A673 (cell line): Measurements from ENCODE around the gene RXRA.

ENCODE experiments used
- EZH2 ChIP-seq: fragments of 200-600 bp; sonication (generic); IDR thresholded peaks from 2 replicates; pipeline ENCODE4 v1.6.1; 2017; ENCODE audit warnings: borderline replicate concordance, low read depth, mild to moderate bottlenecking, mixed read lengths, antibody characterized with exemption, low read length; ENCODE audit not compliant: poor library complexity, severe bottlenecking
- TF ChIP-seq, protein P1 (sequence below): fragments of 300-800, 200-600 bp; sonication (generic); conservative IDR thresholded peaks from 2 replicates; pipeline ENCODE4 v1.5.1; 2017; ENCODE audit warnings: low read depth, mild to moderate bottlenecking, antibody characterized with exemption, low read length, moderate library complexity, mixed read lengths

GRCh38 chr9:134341306-134341705 lies 15.1 kb downstream of the RXRA start:
- TF ChIP-seq, protein P1, sequence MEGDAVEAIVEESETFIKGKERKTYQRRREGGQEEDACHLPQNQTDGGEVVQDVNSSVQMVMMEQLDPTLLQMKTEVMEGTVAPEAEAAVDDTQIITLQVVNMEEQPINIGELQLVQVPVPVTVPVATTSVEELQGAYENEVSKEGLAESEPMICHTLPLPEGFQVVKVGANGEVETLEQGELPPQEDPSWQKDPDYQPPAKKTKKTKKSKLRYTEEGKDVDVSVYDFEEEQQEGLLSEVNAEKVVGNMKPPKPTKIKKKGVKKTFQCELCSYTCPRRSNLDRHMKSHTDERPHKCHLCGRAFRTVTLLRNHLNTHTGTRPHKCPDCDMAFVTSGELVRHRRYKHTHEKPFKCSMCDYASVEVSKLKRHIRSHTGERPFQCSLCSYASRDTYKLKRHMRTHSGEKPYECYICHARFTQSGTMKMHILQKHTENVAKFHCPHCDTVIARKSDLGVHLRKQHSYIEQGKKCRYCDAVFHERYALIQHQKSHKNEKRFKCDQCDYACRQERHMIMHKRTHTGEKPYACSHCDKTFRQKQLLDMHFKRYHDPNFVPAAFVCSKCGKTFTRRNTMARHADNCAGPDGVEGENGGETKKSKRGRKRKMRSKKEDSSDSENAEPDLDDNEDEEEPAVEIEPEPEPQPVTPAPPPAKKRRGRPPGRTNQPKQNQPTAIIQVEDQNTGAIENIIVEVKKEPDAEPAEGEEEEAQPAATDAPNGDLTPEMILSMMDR = no peak
- TF ChIP-seq EZH2 = no peak
